Measurements from ENCODE around the gene PCBP3. TPM values are rescaled to one million over a fixed set of nuclear protein-coding genes. Genes with fewer than 3 reads are reported as not detected.

The PCBP3 gene
- total RNA-seq, 1 experiment from 2014 or later = 10.9 TPM

GRCh38 chr21:45959182-45959581 lies 315.7 kb downstream of the PCBP3 start:
- Histone ChIP-seq H2BK20ac (ENCODE audit: low read depth, low read length, poor library complexity, severe bottlenecking) (no peak overlapping the region), H2BK12ac (ENCODE audit: insufficient read length, low read depth, low read length) (no peak overlapping the region), H3K14ac (ENCODE audit: insufficient read depth, low read length) (no peak overlapping the region), H4K20me1 (ENCODE audit: control insufficient read depth, insufficient read depth, insufficient read length) (no peaks in the 10 kb centered on the region), H3K4me1 (ENCODE audit: insufficient read depth, low read length) (no peaks in the 10 kb centered on the region), H3K56ac (ENCODE audit: insufficient read length, low read depth, low read length) (no peak overlapping the region), H2BK120ac (ENCODE audit: low read depth, low read length, poor library complexity, severe bottlenecking) (no peak overlapping the region), H3K79me2 (ENCODE audit: insufficient read depth, low read length) (no peaks in the 10 kb centered on the region), H3K4me2 (ENCODE audit: insufficient read depth, insufficient read length, low read length) (no peak overlapping the region), H3T11ph (ENCODE audit: low read length) (no peak overlapping the region), H4K91ac (ENCODE audit: insufficient read length, low read depth, low read length) (no peak overlapping the region), H3K9ac (ENCODE audit: extremely low read depth, insufficient read length, low read length) (no peak overlapping the region), H3K79me1 (ENCODE audit: insufficient read depth, low read depth, low read length, poor library complexity, severe bottlenecking) (no peaks in the 10 kb centered on the region), H3K23ac (ENCODE audit: insufficient read length, low read depth, low read length) (no peak overlapping the region), H4K8ac (replicated peaks; ENCODE audit: insufficient read length, low read depth, low read length) (no peak overlapping the region), H3K23me2 (ENCODE audit: insufficient read length, low read depth, low read length, poor library complexity, severe bottlenecking) (no peaks in the 10 kb centered on the region), H2BK5ac (ENCODE audit: insufficient read length, low read length) (no peak overlapping the region), H3K27ac (ENCODE audit: insufficient read length, low read depth, low read length) (no peak overlapping the region), H3K18ac (ENCODE audit: insufficient read length, low read depth, low read length) (no peak overlapping the region), H3K9me3 (ENCODE audit: control insufficient read depth, low read depth, low read length) (peaks cover 17% of the 10 kb centered on the region), H3K4ac (ENCODE audit: low read depth, low read length) (no peak overlapping the region), H4K5ac (ENCODE audit: insufficient read length, low read depth, low read length) (no peak overlapping the region), H2AFZ (ENCODE audit: low read length) (no peak overlapping the region), H2AK5ac (ENCODE audit: insufficient read length, low read length) (no peak overlapping the region), H2BK15ac (ENCODE audit: low read depth, low read length) (no peak overlapping the region), H3K27me3 (ENCODE audit: insufficient read depth, low read length) (no peaks in the 10 kb centered on the region)
- no peak overlapping the region for H3K4me3 Mint-ChIP-seq
- no peak overlapping the region for H3K27ac Mint-ChIP-seq
- peaks cover 0 to 2% of the 10 kb centered on the region in 2 experiments; a peak in 1 of 4 replicates for H3K4me1 Mint-ChIP-seq
- no CpG with 5 or more reads among the region's 5 CpGs for WGBS (ENCODE audit: extremely low coverage, insufficient read length, low lambda C conversion rate)
- H3K27me3 Mint-ChIP-seq (ENCODE audit: low read depth) = peaks cover 62% of the 10 kb centered on the region
- peaks cover 23 to 41% (median 38%) of the 10 kb centered on the region in 3 experiments for H3K36me3 Mint-ChIP-seq (ENCODE audit: insufficient read depth in 1 of 3, low read depth in 3 of 3)
- TF ChIP-seq CTCF (conservative IDR thresholded peaks at IDR 0.05) = no peak
- DNase-seq = no peak
- H3K9me3 Mint-ChIP-seq = peaks cover 51 to 58% of the 10 kb centered on the region in 2 experiments
